Renal cortical epithelial cell (primary cell): ENCODE results near the gene PLCL1. TPM values are rescaled to one million over a fixed set of nuclear protein-coding genes. Genes with fewer than 3 reads are reported as not detected.

ENCODE experiments used
- DNase-seq: peaks from one replicate; pipeline ENCODE4 v3.0.0-alpha.2; 2011; ENCODE audit warnings: low read depth
- total RNA-seq: library from RNA; depleted of rRNA; stranded (reverse); fragments of >200 nt; gene quantifications from 2 replicates; pipeline ENCODE4 v1.2.3, GENCODE V29; 2014

The PLCL1 gene
- total RNA-seq, result under 0.01 and 1.2 TPM in 2 replicates

DNA sequence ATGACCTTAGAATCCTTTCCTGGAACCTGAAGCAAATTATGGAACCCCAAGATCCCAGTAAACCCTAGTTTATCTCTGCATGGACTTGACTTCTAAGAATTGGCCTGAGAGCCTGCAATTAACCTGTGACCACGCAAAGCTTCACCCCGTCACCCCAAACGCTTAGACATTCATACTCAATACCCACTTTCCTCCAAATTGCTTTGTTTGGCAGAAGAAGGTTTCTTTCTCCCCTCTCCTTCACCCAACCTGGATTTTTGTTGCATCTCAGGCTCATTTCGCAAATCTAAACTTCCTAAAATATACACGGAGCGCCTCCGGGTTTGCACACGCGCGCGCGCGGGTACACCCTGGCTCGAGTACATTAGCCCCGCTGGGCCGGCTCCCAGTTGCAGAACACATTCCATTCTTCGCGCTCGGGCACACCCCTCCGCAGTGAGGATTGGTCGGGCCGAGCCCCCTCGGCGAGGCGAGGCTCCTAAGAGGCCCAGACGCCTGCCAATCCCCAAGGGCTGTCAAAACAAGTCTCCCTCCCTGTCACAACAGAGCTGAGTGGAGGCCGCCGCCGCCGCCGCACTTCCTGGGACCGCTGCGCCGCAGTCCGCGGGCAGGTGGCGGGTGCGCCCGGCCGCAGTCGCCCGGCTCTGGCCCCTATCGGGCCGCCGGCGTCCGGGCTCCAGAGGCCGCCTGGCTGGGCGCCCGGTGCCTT, at the start of gene PLCL1:
Gene PLCL1, plus strand, starts transcription at position 545 of the 709 bp plus-strand sequence.
- DNase-seq, result peak; percentile 81

DNA sequence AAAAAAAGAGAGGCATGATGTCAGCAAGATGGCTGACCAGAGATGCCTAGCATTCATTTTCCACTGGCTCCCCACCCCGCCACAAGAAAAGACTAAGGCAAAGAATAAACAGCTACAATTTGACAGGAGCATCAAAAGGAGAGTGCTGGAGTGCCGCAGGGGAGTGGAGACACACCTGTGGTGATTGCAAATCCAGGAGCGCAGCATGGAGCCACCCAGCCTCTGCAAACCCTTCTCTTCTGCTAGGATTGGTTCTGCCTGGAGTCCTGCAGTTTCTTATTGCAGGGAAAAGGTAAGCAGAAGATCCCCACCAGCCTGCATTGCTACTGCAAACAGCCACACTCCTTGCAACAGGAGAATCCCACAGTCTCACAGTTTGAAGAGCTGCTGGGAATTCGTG, 45.4 kb upstream of the PLCL1 start:
- no peak for DNase-seq

DNA sequence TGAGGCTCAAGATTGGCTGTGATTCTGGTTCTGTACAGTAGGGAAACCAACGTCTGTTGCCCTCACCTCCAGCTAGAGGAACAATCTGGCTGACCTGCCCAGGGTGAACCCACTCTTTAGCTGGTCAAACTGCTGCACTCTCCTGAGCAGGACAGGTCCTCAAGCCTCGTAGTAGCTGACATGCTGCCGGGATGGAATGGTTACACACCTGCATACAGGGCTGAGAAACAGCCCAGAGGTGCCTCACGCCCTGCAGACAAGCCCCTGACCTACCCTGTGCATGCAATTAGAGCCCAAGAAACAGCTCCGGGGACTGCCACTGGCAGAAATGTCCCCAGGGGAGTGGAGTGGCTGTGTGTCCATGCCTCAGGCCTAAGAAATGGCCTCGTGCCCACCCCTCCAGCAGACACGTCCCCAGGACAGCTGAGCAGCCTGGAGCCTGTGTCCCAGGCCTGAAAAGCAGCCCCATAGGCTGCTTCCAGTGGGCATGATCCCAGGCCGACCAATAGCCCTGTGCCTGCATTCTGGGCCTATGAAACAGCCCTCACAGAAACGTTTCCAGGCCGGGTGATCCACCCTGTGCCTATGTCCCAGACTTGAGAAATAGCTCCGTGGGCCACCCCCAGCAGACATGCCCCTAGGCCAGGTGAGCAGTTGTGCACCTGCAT, 44.6 kb upstream of the PLCL1 start:
- no peak for DNase-seq

DNA sequence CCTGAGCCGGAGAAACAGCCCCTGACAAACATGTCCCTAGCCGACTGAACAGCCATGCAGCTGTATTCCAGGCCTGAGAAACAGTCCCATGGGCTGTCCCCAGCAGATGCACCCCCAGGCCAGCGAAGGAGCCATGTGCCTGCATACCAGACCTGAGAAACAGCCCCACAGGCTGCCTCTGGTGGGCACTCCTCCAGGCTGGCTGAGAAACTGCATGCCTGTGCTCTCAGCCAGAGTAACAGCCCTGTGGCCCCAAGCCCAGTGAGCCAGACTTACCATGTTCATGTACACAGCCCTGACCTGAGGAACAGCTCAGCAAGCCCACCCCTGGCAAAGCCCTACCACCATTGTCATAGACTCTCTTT, 44.1 kb upstream of the PLCL1 start:
- DNase-seq, result no peak

DNA sequence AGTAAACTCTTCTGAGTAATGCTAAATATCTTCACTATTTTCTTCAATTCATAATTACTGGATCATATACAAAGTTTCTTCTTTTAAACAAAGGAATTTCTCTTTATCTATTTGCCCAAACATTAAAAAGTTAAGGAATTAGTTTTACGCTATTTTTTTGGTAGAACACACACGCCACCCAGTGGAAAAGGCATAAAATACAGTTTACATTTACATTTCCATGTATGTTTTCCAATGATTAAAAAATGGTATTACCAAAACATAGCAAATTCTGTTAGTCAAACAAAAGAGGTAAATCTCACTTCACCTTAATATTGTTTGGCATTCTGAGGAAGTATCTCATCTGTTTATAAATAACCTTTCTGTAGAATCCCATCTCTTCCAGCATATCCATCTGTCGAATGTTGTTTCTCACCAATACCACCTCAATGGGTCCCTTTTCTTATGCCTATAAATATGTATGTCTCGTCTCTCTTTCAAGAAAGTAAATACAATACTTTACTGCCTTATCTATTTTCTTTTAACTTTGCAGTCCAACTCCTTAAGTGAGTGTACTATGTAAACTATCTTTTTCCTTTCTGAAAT, 26.5 kb upstream of the PLCL1 start:
- peak; percentile 33 for DNase-seq

DNA sequence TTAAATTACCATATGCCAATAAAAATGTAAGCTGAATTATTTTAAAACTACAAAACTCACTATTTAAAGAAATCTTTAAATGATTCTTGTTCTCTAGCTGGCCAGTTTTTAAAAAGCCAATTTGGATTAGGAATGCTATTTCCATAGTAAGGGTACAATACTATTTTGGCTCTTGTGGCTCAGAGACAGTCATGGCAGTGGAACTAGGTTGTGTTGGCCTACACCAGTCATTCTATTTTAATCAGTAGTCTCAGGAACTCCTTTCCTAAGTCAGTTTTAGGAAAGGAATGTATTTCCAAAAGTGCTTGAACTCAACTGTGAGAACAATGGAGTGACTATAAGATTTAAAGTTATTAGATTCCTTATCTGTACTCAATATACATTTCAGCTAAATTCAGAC, 25.1 kb upstream of the PLCL1 start:
- no peak for DNase-seq

DNA sequence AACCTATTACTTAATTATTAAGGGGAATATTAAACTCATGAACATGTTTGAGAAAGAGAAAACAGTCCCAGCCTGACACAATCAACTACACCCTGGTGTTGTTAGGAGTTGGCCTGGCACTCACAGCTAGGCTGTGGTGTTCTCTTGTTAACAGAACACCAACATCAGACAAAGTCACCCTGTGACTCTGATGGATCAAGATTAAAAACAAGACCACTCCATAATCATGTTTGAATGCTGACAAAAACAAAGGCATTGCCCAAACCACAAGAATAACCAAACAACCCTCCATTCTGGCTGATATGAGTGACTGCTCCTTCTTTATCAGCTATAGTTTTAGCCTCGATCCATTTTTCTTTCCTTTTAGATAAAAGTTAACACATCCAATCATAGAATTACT, 22.3 kb upstream of the PLCL1 start:
- no peak for DNase-seq

DNA sequence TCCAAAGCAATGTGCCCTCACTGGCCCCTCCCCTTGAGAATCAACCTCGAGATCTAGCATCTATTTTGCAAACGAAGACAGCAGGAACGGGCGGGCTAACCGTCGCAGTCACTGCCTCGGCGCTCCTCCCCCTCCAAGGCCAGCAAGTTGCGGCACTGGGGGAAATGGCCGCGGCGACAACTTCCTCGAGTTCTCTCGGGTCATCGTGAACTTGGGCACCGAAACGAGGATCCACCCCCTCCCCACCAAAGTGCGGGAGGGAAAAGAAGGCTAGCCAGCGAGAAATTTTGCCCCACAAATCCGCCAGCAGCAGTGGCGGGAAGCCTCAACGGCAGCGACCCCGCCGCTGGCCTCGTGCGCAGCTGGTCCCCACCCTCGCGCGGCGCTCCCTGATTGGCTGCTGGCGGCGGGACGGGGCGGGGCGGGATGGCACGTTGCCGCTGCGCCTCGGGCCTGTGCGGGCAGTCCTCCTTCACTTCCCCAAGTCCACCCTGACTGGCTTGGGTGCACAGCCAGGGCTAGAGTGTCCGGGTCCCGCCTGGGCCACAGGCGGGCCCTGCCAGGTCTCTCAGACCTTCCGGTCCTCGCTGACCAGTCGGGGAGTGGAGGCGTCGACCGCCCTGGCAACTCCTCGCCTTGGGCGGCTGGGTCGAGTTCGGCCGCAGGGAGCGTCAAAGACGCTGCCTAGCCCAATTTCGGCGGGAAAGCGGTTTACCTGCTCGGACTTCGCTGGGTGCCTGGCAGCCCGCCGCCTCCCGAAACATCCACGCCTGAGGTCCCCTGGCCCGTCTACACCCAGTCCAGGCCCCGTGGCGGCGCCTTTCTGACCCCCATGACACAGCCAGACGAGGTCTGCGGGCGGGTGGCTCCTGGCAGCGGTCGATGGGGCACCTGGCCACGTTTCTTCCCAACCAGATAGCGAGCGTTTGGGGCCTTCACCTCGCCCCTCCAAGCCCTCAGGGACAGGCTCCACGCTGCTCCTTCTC, 19.1 kb upstream of the PLCL1 start, which contains the start of gene BOLL:
Gene BOLL, minus strand, starts transcription at position 364 of the 986 bp plus-strand sequence. CDS start 3,469 bp downstream, outside the sequence.
- DNase-seq, result no peak

DNA sequence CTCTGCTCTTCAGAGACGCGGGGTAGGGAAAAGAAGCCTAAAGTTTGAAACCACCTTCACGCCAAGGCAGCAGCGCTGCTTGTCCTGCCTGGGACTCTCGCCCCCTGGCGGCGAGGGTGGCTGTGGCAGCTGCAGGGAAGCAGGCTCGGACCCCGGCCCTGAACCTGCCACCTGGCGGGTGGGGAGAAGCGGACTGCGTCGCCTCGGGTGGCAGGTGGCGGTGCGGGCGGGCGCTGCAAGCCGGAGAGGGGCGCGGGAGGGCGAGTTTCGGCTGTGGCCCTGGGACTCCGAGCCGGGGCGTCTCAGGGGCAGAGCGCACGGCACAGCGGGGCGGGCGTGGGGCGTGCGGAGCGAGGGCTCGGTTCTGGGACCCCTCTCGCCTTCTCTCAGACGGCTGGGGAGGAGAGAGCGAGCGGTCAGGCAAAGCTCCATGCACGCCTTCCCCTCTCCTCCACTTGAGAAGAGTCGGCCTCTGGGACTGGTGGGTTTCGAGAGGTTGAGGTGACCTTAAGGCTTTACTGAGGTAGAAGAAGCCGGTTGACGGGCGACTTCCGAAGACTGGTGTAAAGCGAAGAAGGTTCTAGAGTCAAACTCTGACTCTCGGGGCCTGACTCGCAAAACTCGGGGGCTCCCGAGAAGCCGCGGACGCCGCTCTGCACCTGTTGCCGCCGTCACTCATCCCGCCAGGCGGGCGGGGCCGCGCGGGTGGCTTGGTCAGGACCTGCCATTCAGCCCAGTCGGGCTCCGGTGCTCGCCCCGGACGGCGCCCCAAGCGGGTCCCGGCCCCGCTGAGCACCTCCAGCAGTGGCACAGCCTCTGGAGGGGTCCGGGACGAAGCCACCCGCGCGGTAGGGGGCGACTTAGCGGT, 18.1 kb upstream of the PLCL1 start:
- no peak for DNase-seq

DNA sequence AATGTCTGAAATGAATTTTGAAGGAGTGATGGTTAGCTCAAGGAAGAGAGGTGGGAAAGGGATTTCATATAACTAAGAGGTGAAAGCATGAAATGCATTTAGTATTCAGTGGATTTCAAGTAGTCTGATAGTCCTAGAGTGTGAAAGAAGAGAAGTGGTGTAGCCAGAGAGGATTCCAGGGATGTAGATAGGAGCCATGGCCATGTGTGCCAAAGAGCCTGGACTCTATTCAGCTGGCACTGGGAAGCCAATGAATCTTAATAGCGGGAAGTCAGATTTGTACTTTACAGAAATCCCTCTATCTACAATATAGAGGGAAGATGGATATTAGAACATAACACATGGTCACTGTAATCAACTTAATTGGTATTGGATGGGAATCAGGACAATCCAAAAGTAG, 10.9 kb upstream of the PLCL1 start:
- DNase-seq, result no peak

DNA sequence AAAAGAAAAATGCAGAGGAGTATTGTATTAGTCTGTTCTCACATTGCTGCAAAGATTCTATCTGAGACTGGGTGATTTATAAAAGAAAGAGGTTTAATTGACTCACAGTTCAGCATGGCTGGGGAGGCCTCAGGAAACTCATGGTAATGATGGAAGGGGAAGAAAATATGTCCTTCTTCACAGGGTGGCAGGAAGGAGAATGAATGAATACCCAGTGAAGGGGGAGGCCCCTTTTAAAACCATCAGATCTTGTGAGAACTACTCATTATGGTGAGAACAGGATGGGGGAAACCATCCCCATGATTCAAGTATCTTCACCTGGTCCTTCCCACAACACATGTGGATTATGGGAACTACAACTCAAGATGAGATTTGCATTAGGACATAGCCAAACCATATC, 9.1 kb upstream of the PLCL1 start:
- no peak for DNase-seq

DNA sequence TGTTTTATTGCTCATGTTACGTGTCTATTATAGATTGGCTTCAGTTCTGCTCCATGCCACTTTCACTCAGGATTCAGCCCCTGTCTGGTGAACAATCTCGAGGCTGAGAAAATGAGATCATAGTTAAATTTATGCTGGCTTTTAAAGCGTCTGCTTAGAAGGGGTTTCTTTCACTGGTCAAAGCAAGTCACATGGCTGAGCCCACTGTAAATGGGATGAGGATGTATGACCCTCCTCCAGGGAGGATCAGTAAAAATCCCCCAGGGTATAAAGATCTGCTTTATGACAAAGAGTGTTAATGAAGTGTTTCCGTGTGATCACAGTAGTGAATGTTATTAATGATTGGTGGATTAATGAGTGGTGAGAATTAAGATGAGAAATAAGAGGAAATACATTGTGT, 6.2 kb upstream of the PLCL1 start:
- no peak for DNase-seq

DNA sequence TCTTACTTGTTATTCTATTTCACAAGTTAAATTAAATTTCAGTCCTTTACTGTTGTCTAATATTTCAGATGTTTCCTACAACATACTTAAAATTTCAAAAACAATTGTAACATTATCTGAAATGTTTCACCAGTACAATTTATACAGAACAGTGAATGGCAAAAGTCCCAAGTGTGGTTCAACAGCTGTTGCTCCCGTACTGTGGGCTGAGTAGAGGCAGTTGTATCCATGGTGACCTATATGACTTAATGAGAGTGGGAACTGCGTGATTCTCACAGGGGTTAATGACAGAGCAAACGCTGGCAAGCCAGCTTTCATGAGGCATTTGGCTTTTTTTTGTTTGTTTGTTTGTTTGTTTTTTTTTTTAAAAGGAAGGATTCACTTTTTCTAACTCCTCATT, 5.3 kb upstream of the PLCL1 start:
- no peak for DNase-seq

DNA sequence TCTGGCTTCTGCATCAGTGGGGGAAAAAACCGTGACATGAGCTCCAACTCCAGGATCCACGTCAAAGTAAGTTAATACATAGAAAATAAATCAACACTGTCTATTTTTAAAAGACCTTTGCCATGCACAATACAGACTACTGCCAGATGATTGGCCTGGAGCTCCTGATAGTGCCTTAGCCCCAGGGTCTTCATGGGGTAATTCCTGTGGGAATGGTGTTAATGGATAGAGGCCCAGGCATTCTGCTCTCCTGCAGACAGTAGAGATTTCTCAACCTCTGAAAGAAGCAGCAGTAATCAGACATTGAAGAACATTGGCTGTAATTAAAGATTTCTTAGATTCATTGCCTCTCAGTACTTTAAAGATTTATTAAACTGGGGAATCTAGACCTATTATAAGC, 4.3 kb upstream of the PLCL1 start:
- no peak for DNase-seq

DNA sequence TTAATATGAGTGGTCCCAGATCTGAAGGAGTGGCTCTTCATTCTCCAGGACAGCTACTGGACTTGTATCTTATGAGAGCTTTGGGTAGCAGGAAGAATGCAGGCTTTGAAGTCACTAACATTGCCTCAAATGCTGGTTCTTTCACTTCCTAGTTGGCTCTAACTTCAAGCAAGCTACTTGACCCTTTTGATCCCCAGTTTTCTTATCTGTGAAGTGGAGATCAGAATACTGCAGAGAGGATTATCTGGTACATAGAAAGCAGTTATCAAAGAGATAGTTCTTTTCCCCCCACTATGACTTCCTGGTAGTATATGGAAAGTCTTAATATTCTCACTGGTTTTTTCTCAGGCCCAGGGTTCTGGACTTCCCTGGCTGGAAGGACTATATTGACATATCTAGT, 3.4 kb upstream of the PLCL1 start:
- no peak for DNase-seq

DNA sequence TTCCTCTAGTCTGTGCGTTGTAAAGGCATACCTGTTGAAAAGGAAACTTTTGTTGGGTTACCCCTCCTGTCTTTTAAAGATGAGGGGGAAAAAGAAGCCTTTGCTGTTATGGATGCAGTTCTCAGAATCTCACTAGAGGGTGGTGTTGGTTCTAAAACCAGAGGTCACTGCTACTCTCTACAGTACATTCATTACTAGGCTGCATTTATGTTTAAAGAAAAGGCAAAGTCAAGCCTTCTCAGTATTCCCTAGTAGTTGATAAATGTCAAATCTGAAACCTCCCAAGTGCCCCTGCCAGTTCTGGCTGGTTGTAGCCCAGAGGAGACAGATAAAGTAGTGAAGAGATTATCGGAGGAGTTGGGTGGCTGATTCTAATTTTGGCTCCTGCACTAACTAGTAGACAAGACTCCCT, 1.4 kb upstream of the PLCL1 start:
- DNase-seq, result peak; percentile 64

DNA sequence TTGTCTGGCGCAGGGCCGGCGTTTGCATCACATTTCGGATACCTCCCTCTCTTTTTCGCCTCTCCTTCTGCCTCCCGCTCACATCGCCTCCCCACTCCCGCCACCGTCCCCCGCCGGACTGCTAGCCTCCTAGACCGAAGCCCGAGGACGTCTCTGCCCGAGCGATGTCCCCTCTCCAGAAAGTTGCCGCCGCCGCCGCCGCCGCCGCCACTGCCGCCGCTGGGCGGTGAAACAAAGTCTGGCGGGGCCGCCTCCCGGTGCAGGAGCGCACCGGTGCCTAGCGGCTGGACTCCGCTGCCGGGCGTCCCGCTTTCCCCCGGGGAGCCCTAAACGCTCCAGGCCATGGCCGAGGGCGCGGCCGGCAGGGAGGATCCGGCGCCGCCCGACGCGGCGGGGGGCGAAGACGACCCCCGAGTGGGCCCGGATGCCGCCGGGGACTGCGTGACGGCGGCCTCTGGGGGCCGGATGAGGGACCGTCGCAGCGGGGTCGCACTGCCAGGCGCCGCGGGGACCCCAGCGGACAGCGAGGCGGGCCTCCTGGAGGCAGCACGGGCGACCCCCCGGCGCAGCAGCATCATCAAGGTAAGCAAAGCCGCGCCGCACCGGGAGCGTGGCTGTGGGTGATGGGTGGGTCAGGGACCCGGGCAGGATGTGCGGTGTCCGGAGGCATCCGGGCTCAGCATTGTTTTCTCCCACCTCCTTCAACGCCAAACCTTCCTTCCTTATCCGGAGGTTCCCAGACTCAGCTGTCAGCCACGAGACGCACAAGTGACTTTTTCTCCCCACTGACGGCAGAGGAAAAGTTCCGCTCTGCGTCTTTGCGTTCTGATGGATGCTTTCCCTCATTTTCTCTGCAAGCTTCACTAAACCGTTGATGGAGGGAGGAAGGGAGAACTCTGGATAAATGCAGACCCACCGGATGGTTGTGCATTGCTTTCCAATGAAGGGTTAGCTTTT, 643 bp downstream of the PLCL1 start:
- no peak for DNase-seq

DNA sequence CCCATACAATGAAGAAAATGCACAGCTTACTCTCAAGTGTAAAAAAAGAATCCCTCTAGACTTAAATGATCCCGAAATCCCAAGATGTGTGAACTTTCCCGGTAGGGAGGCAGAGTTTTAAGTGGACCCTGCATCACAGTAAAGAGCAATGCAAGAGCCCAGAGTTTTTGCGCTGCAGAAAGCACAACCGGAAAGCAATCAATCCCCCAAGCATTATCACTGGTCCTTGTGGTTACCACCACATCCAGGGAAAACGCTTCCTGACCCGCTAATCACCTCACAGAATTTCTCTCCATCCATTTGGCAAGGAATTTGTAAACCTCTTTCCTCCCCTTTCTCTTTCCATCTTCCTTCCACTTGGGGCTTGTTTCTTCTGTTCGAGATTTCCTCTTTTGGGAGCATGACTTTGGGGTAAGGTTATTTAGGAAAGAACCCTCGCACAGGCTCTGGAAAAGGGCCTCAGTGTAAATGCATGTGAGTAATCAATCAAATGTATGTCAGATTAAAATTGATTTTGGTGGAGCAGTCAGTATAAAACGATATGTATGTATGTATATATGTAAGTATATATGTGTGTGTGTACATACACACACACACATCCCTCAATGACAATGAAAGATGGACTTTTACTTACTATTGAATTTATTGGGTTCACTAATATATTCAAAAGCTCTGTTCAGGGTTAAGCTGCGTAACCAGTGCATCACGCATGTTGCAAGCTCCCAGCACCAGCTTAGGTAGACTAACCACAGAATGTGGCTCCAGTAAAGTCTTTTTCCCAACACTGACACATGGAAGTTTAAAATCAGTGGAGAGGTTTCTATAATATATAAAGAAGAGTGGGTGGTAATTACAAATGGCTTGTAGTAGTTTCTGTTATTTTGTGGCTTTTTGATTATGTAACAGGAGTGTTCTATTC, 1.6 kb downstream of the PLCL1 start:
- DNase-seq, result peak; percentile 62

DNA sequence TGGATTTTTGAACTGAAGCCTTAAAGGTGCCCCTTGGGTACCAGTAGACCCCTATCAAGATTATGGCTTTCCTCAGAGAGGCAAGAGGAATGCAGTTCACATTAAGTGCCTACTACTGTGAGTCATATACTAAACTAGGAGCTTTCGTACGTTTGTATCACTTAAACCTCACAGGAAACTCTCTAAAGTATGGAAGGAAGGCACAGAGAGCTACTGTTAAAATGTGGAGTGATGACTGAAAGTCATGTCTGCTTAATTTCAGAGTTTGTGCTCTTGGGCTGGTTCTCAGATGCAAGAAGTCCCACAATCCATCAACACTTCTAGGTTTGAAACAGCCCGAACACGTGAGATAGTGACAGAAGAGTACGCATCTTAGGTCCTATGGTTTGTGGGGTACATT, 4.7 kb downstream of the PLCL1 start:
- no peak for DNase-seq
